HG03520 (cell line): ENCODE data around the gene GPHA2.

Experiments
- ATAC-seq: cut with Tn5 transposase; IDR thresholded peaks from one replicate; pipeline ENCODE4 v1.9.1; 2021; ENCODE audit warnings: mild to moderate bottlenecking, moderate library complexity; ENCODE audit not compliant: unreplicated experiment

GPHA2 gene

DNA sequence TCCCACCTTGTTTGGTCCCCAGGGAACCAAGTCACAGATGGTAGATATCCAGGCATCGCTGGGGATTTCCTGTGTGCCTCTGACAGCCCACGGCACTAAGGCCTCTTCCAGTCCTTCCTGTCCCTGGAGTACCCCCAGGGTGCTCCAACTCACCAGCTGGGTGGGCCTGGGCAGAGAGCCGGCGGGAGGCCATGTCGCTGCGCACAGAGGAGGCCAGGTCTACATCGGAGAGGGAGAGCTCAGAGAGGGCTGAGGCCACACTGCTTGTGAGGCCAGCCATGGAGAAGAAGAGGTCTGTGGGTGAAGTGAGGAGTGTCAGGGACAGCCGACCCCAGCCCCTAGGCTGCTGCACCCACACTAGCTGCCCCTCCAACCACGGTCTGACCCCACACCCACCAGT is 24.0 kb downstream of the GPHA2 start:
- ATAC-seq = no peak

DNA sequence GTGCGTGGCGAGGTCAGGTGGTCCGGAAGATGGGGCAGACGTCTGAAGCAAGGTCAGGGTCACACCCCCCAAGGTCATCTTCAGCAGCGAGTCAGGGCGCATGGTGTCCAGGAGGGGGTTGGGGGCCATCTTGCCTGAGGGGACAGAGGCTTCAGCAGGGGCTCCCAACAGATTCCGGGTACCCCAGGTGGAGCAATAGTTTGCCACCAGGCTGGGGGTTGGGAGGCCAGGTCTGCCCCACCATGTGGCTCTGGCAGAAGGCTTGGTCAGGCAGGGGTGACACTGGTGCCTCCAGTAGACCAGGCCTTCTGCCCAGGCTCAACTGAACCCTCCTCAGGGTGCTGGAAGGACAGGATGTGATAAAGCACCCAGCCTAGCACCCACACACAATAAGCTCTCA is 24.6 kb downstream of the GPHA2 start:
- no peak for ATAC-seq

DNA sequence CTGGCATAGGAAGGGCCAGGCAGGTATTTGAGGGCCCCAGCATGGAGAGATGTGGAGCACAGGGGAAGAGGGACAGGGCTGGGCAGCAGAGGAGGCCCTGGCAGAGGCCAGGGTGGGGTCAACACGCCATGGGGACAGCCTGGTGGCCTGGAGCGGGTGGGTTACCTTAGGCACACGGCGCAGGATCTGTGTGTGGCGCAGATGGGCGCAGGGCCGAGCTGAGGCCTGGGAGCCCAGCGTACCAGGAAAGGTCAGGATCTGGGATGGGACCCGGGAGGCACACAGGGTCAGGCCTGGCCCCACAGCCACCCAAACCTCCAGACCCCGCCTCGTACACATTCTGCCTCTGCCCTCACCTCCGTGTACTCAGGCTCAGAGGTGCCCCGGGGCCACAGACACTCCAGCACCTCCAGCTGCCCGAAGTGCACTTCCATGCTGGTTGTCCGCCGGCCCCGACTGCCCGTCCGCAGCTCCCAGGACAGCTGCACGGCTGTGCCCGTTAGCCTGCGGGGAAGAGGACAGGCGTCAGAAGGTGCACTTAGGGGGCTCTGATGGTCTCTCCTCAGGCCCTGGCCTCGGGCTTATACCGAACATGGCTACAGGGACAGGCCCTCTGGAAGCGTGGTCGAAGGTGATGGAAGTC is 25.1 kb downstream of the GPHA2 start:
- no peak for ATAC-seq

DNA sequence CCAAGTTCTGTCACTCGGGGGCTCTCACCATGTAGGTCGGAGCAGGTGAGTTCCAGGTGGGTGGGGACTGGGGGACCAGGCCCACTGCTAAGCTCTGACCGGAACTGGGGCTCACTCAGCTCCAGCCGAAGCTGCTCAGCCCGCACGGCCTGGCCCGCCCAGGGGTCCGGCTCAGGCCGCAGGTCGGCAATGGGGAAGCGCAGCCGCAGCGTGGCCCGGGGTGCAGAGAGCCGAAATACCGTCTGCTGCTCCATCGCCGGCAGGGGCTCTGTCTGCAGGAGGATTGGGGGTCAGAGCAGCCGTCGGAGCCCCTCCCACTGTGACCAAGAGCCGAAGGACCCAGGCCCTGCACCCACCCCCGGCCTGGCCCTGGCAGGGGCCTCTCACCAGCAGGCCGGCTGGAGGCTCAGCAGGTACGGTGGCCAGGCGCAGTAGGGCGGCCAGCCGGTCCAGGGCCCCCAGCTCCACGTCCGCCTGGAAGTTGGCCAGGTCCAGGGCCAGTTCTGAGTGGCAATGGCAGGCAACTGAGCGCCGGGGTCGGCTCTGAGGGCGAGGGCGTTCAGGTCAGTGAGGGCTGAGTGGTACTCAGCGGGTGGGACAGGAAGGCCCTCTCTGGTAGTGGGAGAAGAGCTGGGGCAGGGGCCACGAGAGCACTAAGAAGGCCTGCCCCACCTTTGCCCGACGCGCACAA is 25.9 kb downstream of the GPHA2 start:
- ATAC-seq = no peak

DNA sequence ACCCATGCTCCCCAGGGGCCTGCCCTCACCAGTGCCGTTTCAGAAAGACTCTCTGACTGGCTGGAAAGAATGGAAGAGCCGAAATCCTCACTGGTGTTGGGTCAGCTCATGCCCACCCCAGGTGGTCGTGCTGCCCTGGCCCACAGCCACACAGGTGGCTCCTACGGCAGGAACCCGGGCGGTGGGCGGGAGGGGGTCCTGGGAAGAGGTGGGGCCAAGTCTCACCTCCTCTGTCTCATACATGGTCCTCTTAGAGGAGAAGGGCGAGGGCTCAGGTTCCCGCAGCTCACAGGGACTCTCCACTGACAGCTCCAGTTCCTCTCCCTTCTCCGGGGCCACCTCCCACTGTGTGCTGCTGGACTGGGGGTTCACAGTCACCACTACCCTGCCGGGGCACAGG is 26.9 kb downstream of the GPHA2 start:
- ATAC-seq = no peak

DNA sequence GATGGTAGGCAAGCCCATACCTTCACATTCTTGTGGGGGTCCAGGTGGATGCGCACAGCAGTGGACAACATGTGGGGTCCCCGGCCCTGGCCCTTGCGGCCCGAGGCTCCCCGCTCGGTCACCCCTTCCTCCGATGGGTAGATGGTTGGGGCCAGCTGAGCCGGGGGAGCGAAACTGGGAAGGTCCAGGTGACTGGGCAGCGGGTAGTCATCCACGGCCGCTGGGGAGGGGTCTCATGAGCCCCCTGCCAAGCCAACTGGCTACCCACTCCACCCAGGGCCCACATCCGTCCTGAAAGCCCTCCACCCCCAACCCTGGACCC is 29.4 kb downstream of the GPHA2 start:
- ATAC-seq = no peak

DNA sequence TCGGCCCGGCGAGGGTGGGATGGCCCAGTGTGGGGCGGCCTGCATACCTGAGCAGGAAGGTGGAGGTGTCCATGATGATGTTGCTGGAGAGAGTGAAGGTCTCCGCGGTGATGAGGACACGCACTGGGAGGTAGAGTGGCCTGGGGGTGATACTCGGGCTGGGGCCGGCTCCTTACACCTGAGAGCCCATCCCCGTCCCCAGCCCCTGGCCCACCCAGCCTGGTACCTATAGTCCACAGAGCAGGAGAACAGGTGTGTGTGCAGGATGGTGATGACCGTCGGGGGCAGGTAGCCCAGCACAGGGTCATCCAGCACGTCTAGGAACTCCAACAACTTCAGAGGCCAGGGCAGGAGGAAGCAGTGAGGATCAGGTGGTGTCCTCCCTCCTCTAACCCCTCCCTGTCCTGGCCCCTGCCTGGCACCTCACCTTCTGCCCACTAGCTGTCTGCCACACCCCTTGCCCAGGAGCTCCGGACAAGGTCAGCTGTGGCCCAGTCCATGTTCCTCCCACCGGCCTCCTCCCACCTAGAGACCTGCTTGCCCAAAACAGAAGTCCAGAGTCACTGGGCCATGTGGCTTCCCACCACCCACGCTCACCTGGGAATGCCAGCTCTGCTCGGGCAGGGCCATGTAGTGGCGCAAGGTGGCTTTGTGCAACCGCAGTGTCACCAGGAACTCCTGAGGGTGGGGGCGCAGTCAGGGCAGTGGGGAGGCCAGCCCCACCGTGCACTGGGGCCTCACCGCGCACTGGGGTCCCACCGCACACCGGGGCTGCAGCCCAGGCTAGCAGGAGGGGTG is 30.0 kb downstream of the GPHA2 start:
- no peak for ATAC-seq

DNA sequence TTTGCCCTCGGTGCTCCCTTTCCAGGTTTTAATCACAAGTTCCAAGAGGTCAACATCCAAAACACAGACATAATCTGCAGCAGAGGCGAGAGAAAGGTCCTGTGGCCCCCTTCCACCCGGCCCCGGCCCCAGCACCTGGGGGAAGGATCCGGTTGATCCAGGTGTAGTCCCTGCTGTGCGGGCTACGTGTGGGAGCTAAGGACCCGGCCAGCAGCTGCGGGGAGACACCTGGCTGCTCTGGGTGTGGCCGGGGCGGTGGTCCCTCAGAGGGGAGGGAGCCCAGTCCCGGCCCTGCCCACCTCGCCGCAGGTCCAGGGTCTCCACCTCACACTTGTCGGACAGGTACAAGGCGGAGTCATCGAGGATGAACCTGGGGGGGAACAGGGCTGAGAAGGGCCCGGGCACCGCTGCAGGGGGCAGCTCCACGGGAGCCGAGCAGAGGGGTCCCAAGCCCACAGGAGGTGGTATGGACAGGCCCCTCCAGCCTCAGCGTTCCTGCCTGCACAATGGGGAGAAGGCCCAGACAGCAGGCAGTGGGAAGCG is 32.3 kb downstream of the GPHA2 start:
- no peak for ATAC-seq

DNA sequence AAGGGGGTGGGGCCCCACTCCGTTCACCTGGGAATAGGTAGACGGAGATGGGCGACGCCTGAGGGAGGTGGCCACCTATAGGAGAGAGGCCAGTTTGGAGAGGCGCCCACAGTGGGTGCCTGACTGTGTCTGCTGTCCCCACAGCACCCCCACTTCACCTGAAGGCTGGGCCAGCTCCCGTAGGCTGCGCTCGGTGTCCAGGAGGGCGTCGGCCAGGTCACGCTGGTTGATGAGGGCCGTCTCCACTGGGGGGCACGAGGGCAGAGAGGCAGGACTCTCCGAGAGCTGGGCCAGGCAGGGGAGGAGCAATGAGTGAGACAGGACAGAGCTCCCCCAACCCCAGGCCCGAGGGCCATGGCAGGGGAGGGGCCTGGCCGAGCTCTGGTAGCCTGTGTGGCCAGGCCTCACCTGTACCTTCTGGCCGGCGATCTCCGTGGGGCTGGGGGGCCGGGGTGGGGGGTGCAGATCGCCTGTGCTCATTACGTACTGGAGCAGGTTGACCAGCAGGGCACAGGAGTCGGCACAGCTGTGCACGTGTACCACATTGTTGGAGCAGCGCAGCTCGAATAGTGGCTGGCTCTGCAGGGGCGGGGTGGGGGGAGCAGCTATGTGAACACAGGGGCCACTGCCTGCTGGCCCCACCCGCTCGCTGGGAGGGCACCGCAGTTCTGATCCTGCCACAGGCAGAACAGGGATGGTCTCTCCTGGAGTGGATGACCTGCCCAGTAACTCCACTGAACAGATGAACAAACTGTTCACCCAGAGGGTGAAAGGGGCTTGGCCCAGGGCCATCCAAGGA is 33.4 kb downstream of the GPHA2 start:
- no peak for ATAC-seq

DNA sequence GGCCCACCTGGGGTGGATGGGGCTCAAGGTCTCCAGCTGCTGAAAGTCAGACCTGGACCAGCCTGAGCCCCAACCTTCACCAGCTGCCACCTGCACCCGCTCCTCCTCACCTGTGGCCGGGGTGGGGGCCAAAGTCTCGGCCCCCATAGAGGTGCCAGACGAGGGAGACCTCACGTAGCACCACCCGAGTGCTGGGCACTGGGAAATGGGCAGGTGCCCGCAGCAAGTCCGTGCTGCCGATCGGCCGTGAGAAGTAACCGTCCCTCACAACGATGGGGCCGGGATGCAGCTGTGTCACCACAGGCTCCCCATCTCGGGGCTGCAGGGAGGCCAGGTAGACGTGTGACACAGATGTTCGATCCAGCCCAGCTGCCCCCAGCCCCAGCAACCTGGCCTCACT is 34.9 kb downstream of the GPHA2 start:
- no peak for ATAC-seq

DNA sequence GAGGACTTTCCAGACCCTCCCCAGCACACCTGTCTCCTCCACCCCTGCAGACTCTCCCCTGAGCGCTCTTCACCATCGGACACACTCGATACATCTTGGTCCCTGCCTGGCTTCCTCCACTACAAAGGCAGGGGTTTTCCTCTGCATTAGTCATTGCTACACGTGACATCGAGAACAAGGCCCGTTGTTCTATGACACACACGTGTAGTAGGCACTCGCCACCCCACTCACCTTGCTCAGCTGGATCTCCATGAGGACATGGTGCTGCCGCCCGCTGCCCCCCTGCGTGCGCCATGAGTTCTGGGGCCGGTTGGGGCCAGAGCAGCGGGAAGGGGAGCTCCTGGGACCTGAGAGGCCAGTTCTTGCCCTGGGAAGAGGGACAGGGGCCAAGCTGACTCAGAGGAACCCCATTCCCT is 35.4 kb downstream of the GPHA2 start:
- ATAC-seq = no peak

DNA sequence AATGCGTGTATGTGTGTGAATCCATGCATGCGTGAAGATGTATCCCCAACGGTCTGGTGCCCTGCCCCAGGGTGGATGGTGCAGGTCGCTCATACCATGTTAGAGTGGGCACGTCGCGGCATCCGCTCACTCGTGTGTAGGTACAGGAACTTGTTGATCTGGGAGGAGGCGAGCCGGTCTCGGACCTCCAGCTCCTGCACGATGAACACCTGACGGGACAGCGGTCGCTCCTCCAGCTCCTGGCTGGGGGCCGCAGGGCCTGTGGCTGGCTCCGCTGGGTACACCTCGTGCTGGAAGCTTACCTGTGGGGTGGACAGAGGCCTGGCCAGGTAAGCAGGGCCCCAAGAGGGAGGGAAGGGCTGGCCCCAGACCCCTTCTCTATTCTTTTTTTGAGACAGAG is 37.2 kb downstream of the GPHA2 start:
- no peak for ATAC-seq

DNA sequence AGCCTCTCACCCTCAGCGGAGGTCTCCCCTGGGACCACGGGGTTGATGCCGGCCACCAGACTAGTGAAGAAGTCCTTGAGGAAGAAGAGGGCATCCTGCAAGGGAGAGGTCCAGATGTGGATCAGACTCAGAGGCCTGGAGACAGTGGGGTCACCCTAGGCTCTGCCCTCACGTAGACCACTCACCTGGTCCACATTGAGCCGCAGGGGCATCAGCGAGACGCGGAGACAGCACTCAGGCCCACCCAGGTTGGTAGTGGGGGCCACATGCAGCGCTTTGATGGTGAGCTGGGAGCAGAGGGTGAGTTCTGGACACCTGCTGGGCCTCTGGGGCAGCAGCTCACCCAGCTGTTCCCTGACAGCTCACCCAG is 37.6 kb downstream of the GPHA2 start:
- ATAC-seq = no peak

DNA sequence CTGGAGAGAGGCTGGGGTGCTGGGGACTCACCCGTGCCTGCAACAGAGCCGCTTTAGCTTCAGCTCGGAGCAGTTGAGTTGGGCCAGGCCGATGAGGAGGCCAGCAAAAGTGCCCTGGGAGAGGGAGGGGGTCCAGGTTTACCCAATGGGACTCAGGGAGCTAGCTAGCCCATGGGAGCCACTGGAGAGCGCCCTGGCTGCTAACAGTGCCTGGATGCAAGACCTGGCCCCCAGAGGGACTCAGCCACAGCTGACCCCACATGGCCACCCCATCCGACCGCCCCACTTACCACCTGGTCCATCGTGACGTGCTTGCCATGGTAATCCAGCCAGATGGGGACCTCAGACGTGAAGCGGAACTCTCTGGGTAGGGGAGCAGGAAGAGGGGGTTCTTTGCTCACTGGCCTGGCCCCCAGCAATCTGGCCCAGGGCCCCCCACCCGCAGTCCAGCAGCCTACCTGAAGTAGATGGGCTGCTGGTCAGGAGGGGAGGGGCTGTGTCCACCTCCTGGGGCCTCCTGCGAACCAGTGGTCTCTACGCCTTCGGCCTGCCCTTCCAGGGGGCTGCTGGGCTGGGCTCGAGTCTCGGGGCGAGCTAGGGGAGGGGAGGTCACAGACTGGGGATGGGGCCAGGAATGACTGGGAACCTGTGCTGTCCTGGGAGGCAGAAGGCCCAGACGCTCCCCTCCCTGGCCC is 38.2 kb downstream of the GPHA2 start:
- no peak for ATAC-seq

DNA sequence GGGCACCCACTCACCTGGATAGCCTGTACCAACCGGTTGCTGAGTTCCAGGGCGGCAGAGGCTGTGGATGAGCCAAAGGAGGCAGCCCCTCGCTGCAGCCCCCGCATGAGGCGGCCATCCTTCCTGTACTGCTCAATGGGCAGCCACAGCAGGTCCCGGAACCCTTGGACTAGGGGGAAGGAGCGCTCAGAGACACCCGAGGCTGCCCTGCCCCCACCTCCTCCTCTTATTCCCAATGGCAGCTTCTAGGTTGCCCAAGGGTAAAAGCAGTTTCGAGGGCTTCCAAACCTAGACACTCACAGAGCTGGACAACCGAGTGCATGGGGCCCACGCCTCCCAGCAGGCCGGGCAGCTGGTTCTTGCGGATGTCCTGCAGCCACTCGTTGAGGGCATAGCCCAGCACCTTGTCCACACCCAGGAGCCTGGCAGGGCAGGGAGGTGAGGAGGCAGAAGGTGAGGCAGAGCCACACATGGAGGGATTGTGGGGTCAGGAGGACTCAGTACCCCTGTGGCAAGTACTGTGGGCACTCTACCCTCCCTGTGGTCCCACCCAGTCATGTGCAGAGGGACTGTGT is 39.2 kb downstream of the GPHA2 start:
- ATAC-seq = no peak

DNA sequence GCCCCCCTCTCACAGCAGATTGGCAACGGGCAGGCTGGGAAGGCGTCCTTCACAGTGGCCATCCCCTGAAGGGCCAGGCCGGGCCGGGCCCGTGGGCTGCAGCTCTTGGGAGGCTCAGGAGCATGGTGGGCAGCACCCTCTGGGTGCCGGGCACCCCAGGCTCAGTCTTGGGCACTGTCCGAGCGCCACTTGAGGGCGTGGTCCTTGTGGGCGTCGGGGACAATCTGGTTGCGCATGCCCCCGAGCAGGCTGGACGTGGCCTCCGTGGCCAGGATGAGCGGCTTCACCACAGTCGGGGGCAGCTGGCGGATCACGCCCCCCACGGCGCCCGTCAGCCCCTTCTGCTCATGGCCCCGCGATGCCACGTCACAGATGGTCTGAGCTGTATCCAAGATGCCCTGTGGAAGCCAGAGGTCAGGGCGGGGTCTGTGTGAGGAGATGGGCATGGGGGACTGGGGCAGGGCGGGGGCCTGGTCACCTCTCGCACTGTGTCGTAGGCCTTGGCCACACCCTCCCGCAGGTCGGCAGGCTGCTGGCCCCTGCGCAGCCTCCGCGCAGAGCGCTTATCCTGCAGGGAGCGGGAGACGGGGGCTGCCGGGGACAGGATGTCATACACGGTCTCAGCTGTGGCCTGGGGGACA is 40.8 kb downstream of the GPHA2 start:
- no peak for ATAC-seq

DNA sequence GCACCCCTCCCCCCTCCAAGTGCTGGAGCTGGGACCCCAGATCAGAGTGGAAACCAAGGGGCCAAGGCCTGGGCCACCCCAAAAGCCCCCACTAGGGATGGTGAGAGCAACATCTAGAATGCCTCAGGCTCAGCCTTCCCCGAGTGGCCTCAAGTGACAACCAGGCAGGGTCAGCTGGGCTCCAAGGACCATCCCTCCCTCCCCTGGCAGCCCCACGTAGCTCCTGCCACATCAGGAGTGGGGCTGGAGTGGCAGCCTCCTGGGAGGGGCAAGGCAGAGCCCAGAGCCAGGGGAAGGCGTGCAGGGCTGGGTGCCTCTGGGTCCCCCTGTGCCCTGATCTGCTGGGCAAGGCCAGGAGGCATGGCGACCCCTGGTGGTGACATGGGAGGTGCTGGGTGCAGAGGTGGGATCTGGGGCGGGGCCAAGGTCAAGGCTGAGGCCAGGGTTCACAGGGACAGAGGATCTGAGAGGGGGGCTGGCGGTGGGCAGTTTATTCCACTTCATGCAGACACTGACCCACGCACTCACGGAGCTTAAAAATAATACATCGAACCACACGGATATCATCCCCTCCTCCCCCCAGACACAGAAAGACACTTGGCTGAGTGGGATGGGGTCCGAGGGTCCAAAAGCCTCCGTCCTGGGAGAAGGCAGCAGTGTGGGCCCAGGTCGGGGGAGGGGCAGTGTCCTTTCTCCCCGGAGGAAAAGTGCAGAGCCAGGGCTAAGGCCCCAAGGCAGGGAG is 41.5 kb downstream of the GPHA2 start:
- no peak for ATAC-seq

DNA sequence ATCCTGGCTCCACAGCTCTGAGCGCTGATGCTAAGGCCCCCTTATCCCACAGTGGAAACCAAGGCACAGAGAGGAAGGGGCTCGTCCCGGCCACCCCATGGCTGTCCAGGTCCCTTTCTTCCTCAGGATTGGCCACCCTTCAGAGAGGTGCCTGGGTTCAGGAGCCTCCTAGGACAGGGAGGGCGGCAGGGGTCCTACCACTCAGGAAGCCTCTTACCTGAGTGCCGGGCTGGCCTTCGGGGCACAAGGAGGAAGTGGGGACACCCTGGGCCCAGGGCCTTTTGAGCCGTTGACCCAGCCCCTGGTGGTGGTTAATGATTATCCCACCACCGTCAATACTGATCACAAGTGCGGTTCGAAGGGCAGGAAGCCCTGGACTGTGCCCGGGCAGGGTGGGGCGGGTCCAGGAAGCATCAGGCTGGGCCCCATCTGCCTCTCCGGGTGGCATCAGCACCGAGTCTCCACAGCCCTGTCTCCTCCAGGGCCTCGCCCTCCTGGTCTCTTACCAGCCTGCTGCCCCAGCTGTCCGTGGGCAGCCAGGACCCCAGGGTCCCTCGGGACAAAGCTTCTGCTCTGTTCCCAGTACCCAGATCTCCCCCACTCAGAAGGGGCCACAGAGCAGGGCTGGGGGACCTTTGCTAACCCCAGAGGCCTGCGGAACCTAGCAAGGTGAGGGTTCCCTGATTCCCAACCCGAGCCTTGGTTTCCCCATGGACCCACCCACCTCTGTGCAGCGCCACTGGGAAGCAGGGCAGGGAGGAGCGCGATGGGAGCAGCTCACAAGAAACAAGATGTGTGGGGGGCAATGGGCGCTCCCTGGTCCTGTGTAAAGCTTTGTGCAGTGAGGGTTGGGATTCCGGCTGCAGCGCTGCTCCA is 42.3 kb downstream of the GPHA2 start:
- no peak for ATAC-seq
